ENCODE data around the gene PCIF1.

DNA sequence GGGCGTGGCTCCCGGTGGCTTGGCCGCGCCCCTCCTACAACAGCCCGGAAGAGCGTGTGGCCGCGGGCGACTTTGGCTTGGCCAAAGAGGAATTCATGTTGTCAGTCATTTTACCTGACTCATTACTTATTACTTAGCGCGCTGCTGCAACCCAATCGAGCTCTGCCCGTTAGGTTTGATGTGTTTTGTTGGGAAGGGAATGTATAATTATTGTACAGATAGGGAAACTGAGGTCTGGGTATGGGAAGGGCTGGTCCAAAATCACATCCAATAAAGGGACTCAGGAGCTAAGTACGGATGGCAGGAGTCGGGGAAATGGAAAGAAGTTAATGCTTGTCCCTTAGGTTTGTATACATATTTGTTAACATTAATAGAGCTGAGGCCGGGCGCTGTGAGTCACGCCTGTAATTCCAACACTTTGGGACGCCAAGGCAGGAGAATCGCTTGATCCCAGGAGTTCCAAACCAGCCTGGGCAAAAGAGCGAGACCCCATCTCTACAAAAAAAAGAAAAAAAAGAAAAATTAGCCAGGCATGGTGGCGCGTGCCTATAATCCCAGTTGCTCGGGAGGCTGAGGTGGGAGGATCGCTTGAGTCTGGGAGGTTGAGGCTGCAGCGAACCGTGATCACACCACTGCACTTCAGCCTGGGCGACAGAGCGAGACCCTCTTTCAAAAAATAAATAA, 38.2 kb downstream of the PCIF1 start:
- TF ChIP-seq POLR2A (IDR thresholded peaks at IDR 0.05; ENCODE audit: low read depth, low read length) (no peak), CTCF (IDR thresholded peaks at IDR 0.05; ENCODE audit: extremely low read depth in 1 of 2, insufficient read depth in 1 of 2, low read depth in 1 of 2, low read length in 2 of 2) (no peak)
